ENCODE data around the gene NIPAL4.
"Not testable (repeated sequence)": the region's sequence is repeated elsewhere in the genome, so short reads cannot be mapped to it uniquely, and the experiment has no call there.

NIPAL4 gene

DNA sequence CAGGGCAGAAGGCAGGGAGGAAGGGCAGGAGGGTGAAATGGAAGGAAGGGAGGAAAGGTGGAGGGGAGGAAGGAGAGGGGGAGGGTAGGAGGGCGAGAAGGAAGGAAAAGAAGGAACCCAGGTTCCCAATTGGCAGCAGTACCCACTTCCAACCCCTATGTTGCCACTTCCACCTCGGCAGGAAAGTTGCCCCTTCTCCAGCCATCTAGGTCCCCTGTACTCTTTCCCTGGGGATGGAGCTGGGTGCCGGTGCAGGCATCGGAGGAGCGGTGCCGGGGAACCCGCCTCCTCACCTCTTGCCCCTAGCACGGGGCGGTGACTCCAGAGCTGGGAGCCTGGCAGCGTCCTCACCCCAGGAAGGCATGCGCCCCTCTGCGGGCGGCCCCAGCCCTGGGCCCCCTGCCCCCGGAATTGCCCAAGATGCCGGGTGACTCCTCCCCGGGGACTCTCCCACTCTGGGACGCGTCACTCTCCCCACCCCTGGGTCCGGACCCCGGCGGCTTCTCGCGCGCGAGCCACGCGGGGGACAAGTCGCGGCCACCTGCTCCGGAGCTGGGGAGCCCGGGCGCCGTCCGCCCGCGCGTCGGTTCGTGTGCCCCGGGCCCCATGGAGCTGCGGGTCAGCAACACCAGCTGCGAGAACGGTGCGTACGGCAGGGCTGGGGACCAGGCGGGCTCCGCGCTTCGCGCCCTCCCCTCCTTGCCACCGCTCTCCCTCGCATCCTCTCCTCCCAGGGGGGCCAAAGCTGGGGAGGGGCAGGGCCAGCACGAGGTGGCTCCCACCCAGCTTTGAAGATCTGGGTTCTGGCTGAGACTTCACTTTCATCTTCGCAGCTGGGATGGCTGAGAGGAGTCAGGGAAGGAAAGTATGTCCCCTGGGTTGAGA lies at the start of gene NIPAL4:
Gene NIPAL4 (plus strand): TSS at position 499 of the 885 bp plus-strand sequence. CDS start 108 bp downstream, at position 607.
- no peak for DNase-seq

DNA sequence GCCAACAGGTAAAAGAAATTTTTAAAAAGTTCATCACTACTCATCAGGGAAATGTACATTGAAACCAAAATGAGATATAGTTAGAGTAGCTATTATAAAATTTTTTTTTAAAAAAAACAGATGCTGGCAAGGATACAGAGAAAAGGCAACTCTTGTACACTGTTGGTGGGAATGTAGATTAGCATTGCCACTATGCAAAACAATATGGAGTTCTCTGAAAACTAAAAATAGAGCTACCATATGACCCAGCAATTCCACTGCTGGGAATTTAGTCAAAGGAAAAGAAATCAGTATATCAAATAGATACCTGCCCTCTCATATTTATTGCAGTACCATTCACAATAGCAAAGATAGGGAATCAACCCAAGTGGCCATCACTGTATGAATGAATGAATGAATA lies 44.2 kb upstream of the NIPAL4 start:
- no peak for DNase-seq

DNA sequence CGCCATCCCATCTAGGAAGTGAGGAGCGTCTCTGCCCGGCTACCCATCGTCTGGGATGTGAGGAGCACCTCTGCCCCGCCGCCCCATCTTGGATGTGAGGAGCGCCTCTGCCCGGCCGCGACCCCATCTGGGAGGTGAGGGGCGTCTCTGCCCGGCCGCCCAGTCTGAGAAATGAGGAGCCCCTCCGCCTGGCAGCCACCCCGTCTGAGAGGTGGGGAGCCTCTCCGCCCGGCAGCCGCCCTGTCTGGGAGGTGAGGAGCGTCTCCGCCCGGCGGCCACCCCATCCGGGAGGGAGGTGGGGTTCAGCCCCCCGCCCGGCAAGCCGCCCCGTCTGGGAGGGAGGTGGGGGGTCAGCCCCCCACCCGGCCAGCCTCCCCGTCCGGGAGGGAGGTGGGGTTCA lies 40.5 kb upstream of the NIPAL4 start:
- not testable (repeated sequence) for DNase-seq

DNA sequence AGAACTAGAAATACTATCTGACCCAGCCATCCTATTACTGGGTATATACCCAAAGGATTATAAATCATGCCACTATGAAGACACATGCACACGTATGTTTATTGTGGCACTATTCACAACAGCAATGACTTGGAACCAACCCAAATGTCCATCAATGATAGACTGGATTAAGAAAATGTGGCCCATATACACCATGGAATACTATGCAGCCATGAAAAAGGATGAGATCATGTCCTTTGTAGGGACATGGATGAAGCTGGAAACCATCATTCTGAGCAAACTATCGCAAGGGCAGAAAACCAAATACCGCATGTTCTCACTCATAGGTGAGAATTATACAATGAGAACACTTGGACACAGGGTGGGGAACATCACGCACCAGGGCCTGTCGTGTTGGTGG lies 30.1 kb upstream of the NIPAL4 start:
- not testable (repeated sequence) for DNase-seq

DNA sequence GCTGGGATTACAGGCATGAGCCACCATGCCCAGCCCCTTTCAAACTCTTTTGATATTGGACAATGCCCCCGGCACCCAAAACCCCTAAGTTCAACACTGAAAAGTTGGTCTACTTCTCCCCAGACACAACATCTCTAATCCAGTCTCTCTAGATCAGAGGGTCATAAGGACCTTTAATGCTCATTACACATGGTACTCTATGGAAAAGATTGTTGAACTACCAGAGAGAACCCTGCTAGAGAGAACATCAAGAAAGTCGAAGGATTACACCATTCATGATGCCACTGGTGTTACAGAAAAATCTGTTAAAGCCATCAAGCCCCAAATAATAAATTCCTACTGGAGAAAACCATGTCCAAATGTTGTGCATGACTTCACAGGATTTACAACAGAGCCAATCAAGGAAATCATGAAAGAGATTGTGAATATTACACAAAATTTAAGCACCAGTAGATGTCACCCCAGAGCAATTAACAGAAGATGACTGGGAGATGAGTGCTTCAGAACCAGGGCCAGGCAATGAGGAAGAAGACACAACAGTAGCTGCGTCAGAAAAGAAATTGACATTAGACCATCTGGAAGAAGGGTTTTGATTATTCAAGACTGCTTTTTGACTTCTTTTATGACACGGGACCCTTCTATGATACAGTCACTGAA lies 28.3 kb upstream of the NIPAL4 start:
- peak in 1 of 2 experiments; percentile 46 for DNase-seq

DNA sequence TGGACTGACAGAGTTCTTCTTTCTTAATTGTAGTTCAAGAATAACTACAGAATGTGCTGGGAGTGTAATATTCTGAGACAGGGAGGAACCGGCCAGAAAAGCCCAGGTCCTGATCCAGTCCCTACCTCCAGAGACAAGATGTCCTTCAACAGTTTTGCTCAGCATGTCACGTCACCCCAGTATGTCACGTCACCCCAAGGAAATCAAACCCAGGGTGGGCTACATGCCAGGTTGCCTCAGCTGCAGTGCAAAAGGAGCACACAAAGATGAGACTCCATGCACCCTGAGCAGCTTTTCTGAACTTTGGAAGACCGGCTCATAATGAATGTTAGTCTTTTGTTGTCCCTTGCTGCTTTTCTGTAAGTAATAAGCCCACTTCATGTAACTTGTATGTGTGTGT lies 25.9 kb upstream of the NIPAL4 start:
- DNase-seq = no peak

DNA sequence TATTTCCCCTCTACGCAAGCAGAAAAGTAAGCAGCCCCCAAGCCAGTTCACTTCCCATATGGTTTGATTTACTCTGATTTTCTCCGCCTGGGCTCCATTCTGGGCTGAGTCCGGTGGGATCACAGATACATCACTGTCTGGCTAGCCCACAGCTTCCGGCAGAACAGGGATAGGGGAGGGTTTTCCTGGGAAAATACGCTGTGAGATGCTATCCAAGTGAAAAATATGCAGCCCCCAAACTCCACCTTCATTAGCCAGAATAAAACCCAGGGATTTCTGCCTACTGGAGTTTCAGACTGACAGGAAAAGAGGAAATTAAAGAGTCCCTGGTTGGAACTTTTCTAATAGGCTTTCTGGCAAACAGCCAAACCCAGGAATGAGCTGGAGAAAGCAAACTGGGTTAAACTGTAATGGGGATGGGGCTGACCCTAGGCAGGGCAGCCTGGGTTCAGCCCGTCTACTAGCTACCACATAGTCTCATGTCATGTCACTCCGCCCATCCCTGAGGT lies 16.9 kb upstream of the NIPAL4 start:
- no peak for DNase-seq

DNA sequence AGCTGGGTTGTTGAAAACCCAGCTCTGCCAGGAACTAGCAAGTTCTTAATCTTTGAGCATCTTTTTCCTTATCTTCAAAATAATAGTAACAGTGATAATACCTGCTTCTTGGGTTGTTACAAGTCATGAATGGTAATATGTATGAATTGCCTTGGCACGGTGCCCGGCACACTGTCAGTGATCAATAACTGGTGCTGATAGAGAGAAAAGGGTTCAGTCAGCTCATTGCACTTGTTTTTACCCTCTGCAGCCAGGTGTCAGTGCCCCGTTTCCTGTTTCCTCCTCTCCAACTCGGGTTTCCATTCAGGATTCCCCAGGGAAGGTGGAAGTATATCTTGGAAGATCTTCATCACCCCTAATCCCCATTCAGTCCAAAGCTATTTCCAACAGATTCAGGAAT lies 15.8 kb upstream of the NIPAL4 start:
- no peak for DNase-seq

DNA sequence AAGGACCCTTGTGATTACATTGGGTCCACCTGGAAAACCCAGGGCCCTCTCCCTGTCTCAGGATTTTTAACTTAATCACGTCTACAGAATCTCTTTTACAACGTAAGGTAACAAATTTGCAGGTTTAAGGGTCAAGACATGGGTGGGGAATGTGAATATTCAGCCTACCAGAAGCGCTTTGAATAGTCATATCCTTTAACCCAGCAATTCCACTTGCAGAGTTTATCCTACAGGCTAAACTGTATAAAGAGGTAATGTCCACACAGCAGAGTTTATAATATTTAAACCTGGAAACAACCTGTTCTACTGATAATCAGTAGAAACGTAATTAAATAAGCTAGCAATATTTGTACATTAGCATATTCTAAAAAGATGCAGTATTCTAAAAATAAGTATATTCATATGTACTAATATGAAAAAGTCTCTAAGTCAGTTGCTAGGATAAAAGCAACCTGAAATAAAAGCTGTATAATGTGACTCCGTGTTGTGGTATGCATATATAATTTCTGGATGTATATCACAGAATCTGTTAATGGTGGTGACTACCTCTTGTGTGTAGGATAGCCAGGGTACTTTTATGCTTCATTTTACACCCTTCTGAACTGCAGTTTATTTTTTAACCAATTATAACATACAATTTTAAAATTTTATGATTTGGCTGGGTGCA lies 14.1 kb upstream of the NIPAL4 start:
- no peak for DNase-seq

DNA sequence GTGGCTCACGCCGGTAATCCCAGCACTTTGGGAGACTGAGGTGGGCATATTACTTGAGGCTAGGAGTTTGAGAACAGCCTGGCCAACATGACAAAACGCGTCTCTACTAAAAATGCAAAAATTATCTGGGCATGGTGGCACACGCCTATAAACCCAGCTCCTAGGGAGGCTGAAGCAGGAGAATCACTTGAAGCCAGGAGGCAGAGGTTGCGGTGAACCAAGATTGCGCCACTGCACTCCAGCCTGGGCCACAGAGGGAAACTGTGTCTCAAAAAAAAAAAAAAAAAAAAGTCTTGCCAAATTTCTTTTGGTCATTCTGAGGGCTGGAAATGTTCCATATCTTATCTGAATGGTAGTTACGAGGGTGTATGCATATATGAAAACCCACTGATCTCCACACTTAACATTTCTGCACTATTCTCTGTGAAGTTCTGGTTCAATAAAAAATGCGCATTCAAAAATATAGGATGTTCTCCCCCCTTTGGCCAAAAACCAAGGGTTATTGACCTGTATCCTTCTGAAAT lies 13.5 kb upstream of the NIPAL4 start:
- DNase-seq = no peak

DNA sequence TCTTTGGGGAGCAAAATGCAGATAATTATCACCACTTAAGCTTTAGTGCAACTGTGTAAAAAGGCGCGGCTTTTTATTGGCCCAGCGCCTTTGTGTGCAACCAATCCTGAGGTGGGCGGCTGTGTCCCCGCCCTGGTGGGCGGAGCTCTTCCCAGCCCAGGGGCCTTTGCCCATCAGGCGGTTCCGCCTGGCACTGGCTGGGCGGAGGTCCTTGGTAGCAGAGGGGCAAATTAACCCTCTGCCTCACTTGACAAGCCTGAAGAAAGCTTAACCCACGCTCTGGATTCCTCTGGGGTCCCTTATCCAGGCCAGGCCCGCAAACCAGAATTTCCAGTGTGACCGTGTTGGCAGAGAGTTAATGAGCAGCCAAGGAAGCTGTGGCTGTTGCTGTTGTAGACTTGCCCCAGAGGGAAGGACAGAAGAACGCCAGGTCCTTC lies 12.8 kb upstream of the NIPAL4 start:
- no peak for DNase-seq

DNA sequence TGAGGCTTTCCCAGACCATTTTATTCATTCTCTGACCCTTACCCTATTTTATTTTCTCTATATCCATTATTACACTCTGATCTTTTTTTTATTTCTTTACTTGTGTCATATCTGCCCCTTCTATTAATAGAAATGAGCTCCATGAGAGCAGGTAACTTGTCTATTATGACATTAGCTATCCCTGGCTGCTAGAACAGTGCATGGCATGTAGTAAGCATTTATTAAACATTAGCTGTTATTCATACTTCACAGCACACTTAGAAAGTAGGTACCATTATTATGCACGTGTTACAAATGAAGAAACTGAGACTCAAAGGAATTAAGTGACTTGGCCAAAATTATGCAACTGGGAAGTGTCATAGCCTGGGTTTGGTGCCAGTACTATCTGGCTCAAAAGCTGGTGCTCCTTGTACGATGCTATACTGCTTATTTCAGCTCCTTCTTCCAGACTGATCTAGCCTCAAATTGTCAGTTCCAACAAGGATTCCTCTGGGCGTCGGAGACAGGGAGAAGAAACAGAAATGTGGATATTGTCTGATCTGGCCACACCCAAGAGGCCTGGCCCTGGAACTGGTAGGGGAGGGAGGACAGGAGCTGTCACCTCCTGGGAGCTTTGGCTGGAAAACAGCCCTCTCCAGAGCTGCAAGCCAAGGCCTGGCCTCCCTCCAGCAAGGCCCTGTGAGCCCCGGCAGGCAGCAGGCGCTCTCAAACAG lies 10.8 kb upstream of the NIPAL4 start:
- DNase-seq = no peak

DNA sequence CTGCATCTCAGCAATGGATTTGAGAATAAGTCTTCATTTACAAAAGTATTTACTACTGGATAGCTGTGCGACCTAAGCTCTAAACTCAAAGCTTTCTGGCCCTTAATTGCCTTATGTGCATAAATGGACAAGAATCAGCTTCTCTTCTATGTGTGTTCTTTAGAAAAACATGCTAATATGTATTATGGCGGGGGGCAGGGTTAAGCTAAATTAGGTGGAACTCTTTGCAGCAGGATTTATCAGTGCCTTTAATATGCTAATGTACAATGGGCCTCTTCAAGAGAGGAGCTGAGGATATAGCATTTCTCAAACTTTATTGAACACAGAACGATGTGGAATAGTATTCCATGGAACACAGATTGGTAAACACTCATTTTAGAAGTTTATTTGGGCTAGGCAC lies 10.0 kb upstream of the NIPAL4 start:
- no peak for DNase-seq

DNA sequence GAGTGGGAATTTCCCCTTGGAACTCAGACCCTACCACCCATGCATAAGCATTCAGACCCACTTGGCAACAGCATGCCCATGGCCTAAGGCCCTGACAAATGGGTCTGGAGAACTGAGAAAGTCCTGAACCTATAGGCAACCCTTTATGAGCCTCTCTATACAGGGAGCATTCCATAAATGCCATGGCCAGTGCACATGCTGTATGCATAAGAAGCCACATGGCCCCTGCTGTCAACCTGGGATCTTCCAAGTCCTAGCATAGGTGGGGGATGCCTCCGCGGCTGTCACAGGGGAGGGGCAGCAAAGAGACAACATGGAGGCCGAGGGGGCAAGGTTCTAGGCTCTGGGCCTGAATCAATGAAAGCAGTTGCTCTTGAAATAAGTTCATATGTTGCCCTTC lies 8.2 kb upstream of the NIPAL4 start:
- DNase-seq = no peak

DNA sequence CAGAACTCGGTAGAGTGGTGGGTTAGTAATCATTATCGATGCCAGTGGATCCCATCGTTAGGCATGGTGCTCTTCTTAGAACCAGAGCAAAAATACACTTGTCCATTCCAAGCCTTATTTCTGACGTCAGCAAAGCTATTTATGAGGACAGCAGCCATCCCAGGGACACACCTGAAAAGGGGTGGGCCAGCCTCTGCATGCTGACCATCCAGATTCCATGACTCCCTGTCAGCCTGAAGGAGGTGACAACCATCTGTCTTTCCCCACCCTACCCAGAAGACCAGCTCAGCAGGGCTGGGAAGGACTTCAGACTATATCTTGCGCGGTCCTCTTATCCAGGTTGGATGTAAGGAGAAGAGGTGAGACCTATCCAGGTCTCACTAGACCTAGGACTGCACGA lies 5.7 kb upstream of the NIPAL4 start:
- DNase-seq = no peak

DNA sequence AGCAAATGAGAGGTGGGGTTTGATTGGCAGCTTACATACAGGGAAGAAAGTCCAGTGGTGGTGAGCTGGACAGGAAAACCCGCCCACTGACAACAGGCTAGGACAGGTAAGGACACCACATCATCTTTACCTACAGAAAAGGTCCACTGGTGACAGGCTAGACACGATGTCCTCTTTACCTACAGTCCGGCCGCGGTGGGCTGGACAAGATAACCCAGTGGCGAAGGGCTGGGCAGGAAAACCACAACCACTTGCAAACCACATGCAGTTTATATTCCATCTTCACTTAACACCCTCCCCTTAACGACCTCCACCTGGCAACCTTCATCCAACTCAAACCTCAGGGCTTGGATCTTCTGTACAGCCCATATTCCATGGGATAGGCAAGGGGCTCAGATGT lies 5.0 kb upstream of the NIPAL4 start:
- DNase-seq = no peak

DNA sequence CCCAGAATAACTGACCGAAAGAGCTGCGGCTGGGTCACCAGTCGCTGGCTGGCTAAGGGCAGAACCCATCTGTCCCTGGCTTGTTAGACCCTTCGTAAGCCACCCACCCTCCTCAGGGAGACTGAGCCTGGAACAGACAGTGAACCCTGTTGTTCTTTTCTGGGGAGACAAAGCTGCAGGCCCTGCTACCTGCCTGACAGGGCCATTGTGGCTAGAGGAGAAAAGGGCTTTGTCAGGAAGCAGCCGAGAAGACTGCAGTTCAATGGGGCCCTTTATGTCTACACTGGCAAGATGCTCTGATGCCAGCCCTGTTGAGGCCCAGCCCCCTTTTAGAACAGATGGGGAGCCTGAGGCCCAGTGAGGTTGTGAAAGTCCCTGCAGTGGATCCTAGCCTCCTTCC lies 3.7 kb upstream of the NIPAL4 start:
- DNase-seq = no peak

DNA sequence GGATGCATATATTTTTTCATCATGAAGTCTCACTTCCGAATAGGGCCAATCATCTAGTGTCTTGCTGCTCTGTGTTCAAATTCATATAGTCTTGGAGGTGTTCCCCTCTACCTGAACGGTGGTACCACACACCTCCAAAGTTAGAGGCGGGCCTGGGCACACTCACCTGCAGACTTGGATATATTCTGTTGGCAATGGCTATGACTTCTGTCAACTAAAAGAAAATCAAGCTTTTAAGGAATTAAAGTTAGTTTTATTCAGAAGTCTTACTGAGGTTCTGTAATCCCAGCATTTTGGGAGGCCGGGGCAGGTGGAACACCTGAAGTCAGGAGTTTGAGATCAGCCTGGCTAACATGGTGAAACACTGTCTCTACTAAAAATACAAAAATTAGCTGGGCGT lies 2.6 kb upstream of the NIPAL4 start:
- DNase-seq = no peak

DNA sequence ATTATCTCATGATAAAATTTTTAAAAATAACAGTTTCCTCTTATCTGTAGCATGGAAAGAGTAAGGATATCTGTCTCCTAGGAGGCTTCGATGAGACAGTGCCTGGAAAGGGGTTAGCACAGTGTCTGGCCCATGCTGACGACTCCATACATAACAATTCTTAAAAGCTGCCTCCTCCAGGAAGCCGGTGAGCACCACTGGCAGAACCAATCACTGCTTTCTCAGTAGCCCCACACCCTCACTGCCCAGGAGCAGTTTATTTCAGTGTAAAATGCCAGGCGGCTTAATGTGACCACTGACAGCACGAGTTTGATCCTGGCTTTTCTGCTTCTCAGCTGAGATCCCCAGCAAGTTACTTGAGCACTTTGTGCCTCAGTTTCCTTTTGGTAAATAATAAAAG lies 1.2 kb upstream of the NIPAL4 start:
- DNase-seq = no peak

DNA sequence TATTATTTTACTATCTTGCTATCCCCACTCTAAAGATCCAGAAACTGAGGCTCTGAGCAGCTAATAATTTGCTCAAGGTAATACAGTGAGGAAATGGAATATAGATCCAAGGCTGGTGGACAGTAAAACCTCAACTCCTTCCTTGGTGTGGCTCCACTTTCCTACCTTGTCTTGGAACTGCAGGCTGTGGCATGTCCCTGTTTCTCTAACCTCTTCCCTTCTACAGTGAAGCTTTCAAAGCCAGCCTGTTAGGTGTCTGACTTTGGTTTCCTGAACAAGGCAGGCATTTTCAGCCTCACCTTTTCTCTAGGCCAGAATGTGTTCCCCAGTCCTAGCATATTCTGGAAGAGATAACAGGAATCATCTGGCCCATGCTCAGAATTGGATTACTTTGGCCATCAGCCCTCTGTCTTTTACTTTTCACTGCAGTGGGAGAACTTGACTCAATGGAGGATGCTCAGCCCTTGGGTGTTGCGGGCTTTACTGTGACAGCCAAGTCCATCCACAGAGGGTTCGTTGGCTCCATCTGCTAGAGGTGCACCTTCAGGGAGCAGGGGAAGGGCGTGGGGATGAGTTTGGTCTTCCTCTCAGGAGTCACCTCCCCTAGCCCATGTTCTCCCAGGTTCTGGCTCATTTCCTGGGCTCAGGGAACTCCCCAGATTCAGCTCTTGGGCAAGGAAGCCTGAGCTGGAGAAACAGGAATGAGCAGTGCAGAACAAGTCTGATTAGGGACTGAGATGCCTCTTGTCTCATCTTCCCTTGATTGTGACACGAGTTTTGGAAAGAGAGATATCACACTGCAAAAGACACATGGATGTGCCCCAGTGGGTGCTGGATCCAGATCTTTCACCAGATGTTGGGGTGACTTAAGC lies 1.1 kb downstream of the NIPAL4 start:
- no peak for DNase-seq

DNA sequence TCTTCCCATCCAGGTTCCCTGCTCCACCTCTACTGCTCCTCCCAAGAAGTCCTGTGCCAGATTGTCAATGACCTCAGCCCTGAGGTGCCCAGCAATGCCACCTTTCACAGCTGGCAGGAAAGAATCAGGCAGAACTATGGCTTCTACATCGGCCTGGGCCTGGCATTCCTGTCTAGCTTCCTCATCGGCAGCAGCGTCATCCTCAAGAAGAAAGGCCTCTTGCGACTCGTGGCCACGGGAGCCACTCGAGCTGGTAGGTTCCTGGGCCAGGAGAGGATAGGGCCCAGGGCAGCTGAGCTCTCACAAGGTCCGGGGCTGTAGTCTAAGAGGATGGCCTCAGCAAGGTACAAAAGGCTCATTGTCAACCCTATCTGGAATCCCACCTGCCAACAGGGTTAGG lies 3.1 kb downstream of the NIPAL4 start:
- DNase-seq = no peak

Data from NCI-H187 (cell line).